Trophoblast cell (in vitro differentiated cells and primary cell): ENCODE measurements around the gene MZT2B.
"Not testable (repeated sequence)": the region's sequence is repeated elsewhere in the genome, so short reads cannot be mapped to it uniquely, and the experiment has no call there.

Source experiments
- DNase-seq, 2 donors: peaks; one replicate each; pipeline ENCODE4 v3.0.0-alpha.2; 2016
- H2AFZ ChIP-seq: 2 replicates; pipeline ENCODE4 v1.6.1; 2013; ENCODE audit warnings: low read length, moderate library complexity, mild to moderate bottlenecking; ENCODE audit not compliant: insufficient read depth, poor library complexity
- H2AK5ac ChIP-seq: 2 replicates; pipeline ENCODE4 v1.6.1; 2013; ENCODE audit warnings: mild to moderate bottlenecking, low read length
- H2BK120ac ChIP-seq: 2 replicates; pipeline ENCODE4 v1.6.1; 2013; ENCODE audit warnings: low read length, mild to moderate bottlenecking, moderate library complexity; ENCODE audit not compliant: insufficient read depth, poor library complexity
- H2BK12ac ChIP-seq: 2 replicates; pipeline ENCODE4 v1.6.1; 2013; ENCODE audit warnings: mild to moderate bottlenecking, low read length, moderate library complexity
- H2BK5ac ChIP-seq: 2 replicates; pipeline ENCODE4 v1.6.1; 2013; ENCODE audit warnings: low read length, low read depth, moderate library complexity, mild to moderate bottlenecking; ENCODE audit not compliant: poor library complexity
- H3K14ac ChIP-seq: 2 replicates; pipeline ENCODE4 v1.6.1; 2013; ENCODE audit warnings: mild to moderate bottlenecking, low read length
- H3K18ac ChIP-seq: 2 replicates; pipeline ENCODE4 v1.6.1; 2013; ENCODE audit warnings: mild to moderate bottlenecking, low read length
- H3K23ac ChIP-seq: 2 replicates; pipeline ENCODE4 v1.6.1; 2013; ENCODE audit warnings: low read length
- H3K27ac ChIP-seq: 2 replicates; pipeline ENCODE4 v1.5.1; 2013; ENCODE audit warnings: low read depth, mild to moderate bottlenecking, inconsistent platforms, low read length, moderate library complexity
- H3K27me3 ChIP-seq: 2 replicates; pipeline ENCODE4 v1.6.1; 2013; ENCODE audit warnings: inconsistent platforms, mild to moderate bottlenecking, low read length, moderate library complexity; ENCODE audit not compliant: insufficient read depth
- H3K36me3 ChIP-seq, 2 experiments: 1 replicate in 1 of 2; 2 replicates in 1 of 2; pipeline ENCODE4 v1.6.1; 2013; ENCODE audit warnings: low read length in 2 of 2, mild to moderate bottlenecking in 2 of 2, moderate library complexity in 1 of 2; ENCODE audit not compliant: insufficient read depth in 2 of 2, control insufficient read depth in 1 of 2
- H3K4ac ChIP-seq: 2 replicates; pipeline ENCODE4 v1.6.1; 2013; ENCODE audit warnings: low read depth, mild to moderate bottlenecking, low read length, moderate library complexity
- H3K4me1 ChIP-seq, 2 experiments: 1 replicate in 1 of 2; 2 replicates in 1 of 2; pipeline ENCODE4 v1.6.1; 2013; ENCODE audit warnings: low read length in 2 of 2, mild to moderate bottlenecking in 2 of 2, moderate library complexity in 1 of 2; ENCODE audit not compliant: insufficient read depth in 2 of 2, control insufficient read depth in 1 of 2
- H3K4me2 ChIP-seq: 2 replicates; pipeline ENCODE4 v1.6.1; 2013; ENCODE audit warnings: inconsistent platforms, mild to moderate bottlenecking, low read length, moderate library complexity
- H3K4me3 ChIP-seq: 2 replicates; pipeline ENCODE4 v1.5.1; 2013; ENCODE audit warnings: mild to moderate bottlenecking, low read depth, low read length, inconsistent platforms
- H3K79me1 ChIP-seq: one replicate; pipeline ENCODE4 v1.6.1; 2013; ENCODE audit warnings: low read length
- H3K79me2 ChIP-seq: 2 replicates; pipeline ENCODE4 v1.6.1; 2013; ENCODE audit warnings: low read length, mild to moderate bottlenecking; ENCODE audit not compliant: control insufficient read depth, insufficient read depth, poor library complexity
- H3K9ac ChIP-seq: 2 replicates; pipeline ENCODE4 v1.6.1; 2013; ENCODE audit warnings: mild to moderate bottlenecking, low read length
- H3K9me3 ChIP-seq: 2 replicates; pipeline ENCODE4 v1.6.1; 2013; ENCODE audit warnings: low read depth, mild to moderate bottlenecking, control low read depth, inconsistent platforms, low read length; ENCODE audit not compliant: insufficient read depth
- H4K12ac ChIP-seq: 2 replicates; pipeline ENCODE4 v1.6.1; 2013; ENCODE audit warnings: low read depth, mild to moderate bottlenecking, low read length, moderate library complexity
- H4K8ac ChIP-seq: 2 replicates; pipeline ENCODE4 v1.6.1; 2013; ENCODE audit warnings: low read depth, mild to moderate bottlenecking, low read length, moderate library complexity
- H4K91ac ChIP-seq: one replicate; pipeline ENCODE4 v1.6.1; 2013; ENCODE audit warnings: low read depth, mild to moderate bottlenecking, low read length, moderate library complexity
- WGBS: extraction: QIAGEN DNeasy Blood & Tissue Kit; methylation state at CpG from one replicate; pipeline ENCODE4 v1.1.7; 2013; ENCODE audit warnings: missing lambda C conversion rate; ENCODE audit not compliant: insufficient read length, insufficient coverage; ENCODE audit errors: extremely low coverage; 5-methylcytosine and 5-hydroxymethylcytosine counted together

MZT2B gene

GRCh38 chr2:130141002-130141401, 41.1 kb upstream of the MZT2B start:
- H2BK12ac ChIP-seq, H3K79me1 ChIP-seq, H4K8ac ChIP-seq, H3K4me3 ChIP-seq, H2BK5ac ChIP-seq, H3K18ac ChIP-seq, H3K79me2 ChIP-seq, H3K4me1 ChIP-seq, H3K4ac ChIP-seq, H3K27ac ChIP-seq, H3K36me3 ChIP-seq, H3K9ac ChIP-seq, H4K91ac ChIP-seq, H2AK5ac ChIP-seq, H3K9me3 ChIP-seq, H3K27me3 ChIP-seq, DNase-seq, H2BK120ac ChIP-seq, H2AFZ ChIP-seq, H4K12ac ChIP-seq, H3K23ac ChIP-seq, H3K4me2 ChIP-seq, H3K14ac ChIP-seq: not testable (repeated sequence)
- WGBS, result no CpG with 5 or more reads among the region's 6 CpGs

- not testable (repeated sequence) for H3K4me2 ChIP-seq, H3K79me1 ChIP-seq, H4K91ac ChIP-seq, H3K9ac ChIP-seq, H2BK12ac ChIP-seq, H3K23ac ChIP-seq, H4K8ac ChIP-seq, H3K27me3 ChIP-seq, H3K36me3 ChIP-seq, H3K79me2 ChIP-seq, H3K4ac ChIP-seq, H2AFZ ChIP-seq, H3K4me3 ChIP-seq, H2BK5ac ChIP-seq, H4K12ac ChIP-seq, H3K27ac ChIP-seq, H2BK120ac ChIP-seq, H2AK5ac ChIP-seq, DNase-seq, H3K18ac ChIP-seq, H3K9me3 ChIP-seq, H3K14ac ChIP-seq, H3K4me1 ChIP-seq
- whole genome bisulfite sequencing, result no CpG with 5 or more reads among the region's 22 CpGs
Observed at GRCh38 chr2:130141645-130142370, 40.3 kb upstream of the MZT2B start.

DNA sequence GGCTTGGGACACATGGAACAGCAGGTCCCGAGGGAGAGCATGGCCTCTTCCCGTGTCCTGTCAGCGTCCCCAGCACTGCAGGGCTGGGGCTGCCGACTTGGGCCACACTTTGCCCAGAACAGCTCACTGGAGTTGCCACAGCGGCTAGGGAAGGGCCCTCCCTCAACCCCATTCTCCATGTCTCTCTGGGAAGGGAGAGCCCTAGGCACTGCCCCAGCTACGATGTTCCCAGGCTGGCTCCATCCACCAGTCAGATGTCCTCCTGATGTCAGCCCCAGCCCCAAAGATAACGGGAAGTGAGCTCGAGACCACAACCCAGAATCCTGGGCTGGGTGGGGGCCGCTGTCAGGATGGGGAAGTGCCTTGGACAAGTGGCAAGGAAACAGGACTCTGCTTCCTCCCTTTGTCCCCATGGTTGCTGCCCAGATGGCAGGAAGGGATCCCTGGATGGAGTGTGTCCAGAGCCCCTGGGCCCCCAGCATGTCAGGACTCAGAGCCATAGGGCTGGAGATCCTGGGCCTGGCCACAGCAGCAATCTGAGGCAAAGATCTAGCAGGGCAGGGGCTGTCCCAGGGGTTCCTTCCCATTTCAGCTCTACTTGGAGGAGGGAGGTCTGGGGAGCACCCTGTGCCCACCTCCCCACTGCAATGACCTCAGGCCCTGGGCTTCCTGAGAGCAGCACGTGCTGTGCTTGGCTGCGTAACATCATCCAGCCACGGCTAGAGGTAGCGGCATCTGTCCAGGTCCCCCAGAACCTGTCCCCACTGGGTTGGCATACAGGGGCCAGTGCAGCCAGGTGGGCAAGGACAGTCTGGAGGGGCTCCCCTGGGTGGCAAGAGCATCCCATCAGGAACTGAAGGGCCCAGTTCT, 39.4 kb upstream of the MZT2B start:
- H3K18ac ChIP-seq, H3K4me3 ChIP-seq, H3K36me3 ChIP-seq, H3K4me1 ChIP-seq, H4K91ac ChIP-seq, H3K14ac ChIP-seq, H3K23ac ChIP-seq, H3K9me3 ChIP-seq, H2BK12ac ChIP-seq, H2AK5ac ChIP-seq, H3K27ac ChIP-seq, DNase-seq, H2AFZ ChIP-seq, H2BK120ac ChIP-seq, H3K27me3 ChIP-seq, H3K9ac ChIP-seq, H4K12ac ChIP-seq, H3K4ac ChIP-seq, H3K79me2 ChIP-seq, H2BK5ac ChIP-seq, H3K4me2 ChIP-seq, H4K8ac ChIP-seq, H3K79me1 ChIP-seq: not testable (repeated sequence)
- no CpG with 5 or more reads among the region's 13 CpGs for WGBS

DNA sequence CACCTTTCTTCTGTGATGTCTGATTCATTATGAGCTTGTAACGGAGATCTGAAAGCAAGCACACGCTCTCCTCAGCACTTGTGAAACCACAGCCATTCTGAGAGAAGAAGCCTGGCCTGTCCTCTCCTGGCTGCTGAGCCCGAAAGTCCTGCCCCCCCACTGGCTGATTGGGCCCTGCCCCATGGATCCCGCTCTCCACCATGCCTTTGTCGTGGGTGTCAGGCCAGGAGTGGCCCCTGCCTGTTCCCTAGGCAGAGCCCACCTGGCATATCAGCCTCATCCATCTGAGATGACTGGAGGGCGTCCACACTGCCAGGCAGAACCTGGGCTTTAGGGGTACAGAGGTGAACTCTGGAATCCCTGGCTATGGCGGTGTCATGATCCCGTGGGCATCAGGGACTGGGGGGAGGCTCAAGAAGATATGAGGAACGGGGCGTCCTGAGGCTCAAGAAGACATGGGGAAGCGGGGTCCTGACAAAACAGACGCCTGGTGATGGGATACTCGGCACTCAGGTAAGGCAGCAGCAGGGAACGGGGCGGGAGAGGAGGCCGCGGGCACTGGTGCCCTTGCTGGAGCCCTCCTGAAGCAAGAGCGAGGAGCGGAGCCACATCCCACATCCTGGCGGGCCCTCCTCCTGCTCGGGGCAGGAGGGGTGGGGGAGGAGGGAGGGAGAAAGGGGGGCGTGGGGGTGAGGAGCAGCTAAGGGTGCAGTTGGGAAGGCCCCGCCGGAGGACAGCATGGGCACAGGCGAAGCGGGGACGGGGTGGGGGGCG, 38.6 kb upstream of the MZT2B start:
- H2AK5ac ChIP-seq, result peak overlapping the region; percentile 82
- not testable (repeated sequence) for H3K9me3 ChIP-seq, H3K4me1 ChIP-seq, H3K4me2 ChIP-seq, H3K79me1 ChIP-seq, H3K27ac ChIP-seq, DNase-seq, H3K4me3 ChIP-seq, H2BK5ac ChIP-seq, H3K9ac ChIP-seq, H3K27me3 ChIP-seq, H3K36me3 ChIP-seq, H3K4ac ChIP-seq, H3K18ac ChIP-seq, H3K79me2 ChIP-seq, H3K23ac ChIP-seq, H2AFZ ChIP-seq
- peak overlapping the region; percentile 24 for H2BK120ac ChIP-seq
- H4K91ac ChIP-seq, result peak overlapping the region; percentile 5
- no CpG with 5 or more reads among the region's 28 CpGs for WGBS
- H3K14ac ChIP-seq, result peak overlapping the region; percentile 48
- H4K8ac ChIP-seq, result peak overlapping the region; percentile 7
- peak overlapping the region; percentile 66 for H4K12ac ChIP-seq
- peak overlapping the region; percentile 68 for H2BK12ac ChIP-seq
